ENCODE measurements around the gene PDLIM5. TPM values are rescaled to one million over a fixed set of nuclear protein-coding genes. Genes with fewer than 3 reads are reported as not detected.
"Not testable (repeated sequence)": the region's sequence is repeated elsewhere in the genome, so short reads cannot be mapped to it uniquely, and the experiment has no call there.

Gene PDLIM5
- total RNA-seq, 4 donors from 2014 or later: 90.5 to 148 (median 115) TPM

DNA sequence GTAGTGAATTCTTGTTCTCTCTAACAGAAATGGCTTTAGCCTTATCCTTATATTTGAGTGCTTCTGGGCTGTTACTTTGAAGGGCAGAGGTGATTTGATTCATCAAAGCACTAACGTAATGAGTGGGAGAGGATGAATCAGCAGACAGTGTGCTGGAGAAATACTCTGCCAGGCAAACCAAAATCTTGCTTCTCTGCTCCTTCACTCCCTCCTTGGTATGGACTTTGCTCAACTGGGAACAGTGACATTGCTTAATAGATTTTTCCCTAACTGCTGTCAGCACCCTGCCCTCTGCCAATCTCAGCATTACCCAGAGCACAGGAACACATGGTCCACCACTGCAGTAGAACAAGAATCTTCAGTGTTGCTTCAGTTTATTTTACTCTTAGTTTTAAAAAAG lies 56.0 kb downstream of the PDLIM5 start:
- no peaks in the 10 kb centered on the region for H3K36me3 ChIP-seq
- H3K4me3 ChIP-seq: no peak overlapping the region
- WGBS: 13% methylated on average over 1 of the region's 1 CpG
- TF ChIP-seq POLR2AphosphoS5 (IDR thresholded peaks at IDR 0.05) (peak in 2 of 3 donors; percentile 78 to 79), POLR2A (IDR thresholded peaks at IDR 0.05) (no peak)
- DNase-seq (ENCODE audit: low spot score in 2 of 2): peak in 1 of 2 donors; percentile 66
- no peaks in the 10 kb centered on the region for H3K27me3 ChIP-seq
- H3K27ac ChIP-seq: peak overlapping the region; percentile 46
- H3K4me1 ChIP-seq: peaks cover 26% of the 10 kb centered on the region
- no peaks in the 10 kb centered on the region for H3K9me3 ChIP-seq

DNA sequence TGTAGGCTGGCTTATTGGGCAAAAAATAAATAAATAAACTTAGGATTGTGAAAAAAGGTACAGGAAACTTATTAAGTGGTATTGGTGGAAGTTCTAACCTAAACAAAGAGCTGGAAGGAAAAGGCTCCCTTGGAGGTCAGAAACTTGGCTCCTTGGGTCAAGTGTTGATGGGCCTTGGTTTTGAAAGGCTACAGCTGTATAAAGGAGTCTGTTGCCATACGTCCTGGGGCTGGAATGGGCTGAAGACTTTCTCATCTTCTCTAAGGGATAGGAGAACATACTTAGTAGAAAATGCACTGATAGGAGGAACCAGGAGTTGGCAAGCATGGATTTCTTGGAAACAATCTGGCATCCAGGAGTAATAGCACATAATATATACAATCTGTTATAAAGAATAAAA lies 56.6 kb downstream of the PDLIM5 start:
- no peak for TF ChIP-seq POLR2AphosphoS5 (IDR thresholded peaks at IDR 0.05)
- TF ChIP-seq, protein P1, sequence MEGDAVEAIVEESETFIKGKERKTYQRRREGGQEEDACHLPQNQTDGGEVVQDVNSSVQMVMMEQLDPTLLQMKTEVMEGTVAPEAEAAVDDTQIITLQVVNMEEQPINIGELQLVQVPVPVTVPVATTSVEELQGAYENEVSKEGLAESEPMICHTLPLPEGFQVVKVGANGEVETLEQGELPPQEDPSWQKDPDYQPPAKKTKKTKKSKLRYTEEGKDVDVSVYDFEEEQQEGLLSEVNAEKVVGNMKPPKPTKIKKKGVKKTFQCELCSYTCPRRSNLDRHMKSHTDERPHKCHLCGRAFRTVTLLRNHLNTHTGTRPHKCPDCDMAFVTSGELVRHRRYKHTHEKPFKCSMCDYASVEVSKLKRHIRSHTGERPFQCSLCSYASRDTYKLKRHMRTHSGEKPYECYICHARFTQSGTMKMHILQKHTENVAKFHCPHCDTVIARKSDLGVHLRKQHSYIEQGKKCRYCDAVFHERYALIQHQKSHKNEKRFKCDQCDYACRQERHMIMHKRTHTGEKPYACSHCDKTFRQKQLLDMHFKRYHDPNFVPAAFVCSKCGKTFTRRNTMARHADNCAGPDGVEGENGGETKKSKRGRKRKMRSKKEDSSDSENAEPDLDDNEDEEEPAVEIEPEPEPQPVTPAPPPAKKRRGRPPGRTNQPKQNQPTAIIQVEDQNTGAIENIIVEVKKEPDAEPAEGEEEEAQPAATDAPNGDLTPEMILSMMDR (IDR thresholded peaks at IDR 0.05): no peak
- TF ChIP-seq POLR2A (IDR thresholded peaks at IDR 0.05): no peak
- no peak for TF ChIP-seq EP300 (IDR thresholded peaks at IDR 0.05)
- Histone ChIP-seq H3K36me3 (no peaks in the 10 kb centered on the region), H3K27me3 (no peaks in the 10 kb centered on the region), H3K27ac (peak overlapping the region; percentile 57), H3K4me1 (peaks cover 26% of the 10 kb centered on the region), H3K4me3 (no peak overlapping the region), H3K9me3 (no peaks in the 10 kb centered on the region)
- DNase-seq (ENCODE audit: low spot score in 2 of 2): no peak
- 37% methylated on average over 1 of the region's 1 CpG for WGBS

DNA sequence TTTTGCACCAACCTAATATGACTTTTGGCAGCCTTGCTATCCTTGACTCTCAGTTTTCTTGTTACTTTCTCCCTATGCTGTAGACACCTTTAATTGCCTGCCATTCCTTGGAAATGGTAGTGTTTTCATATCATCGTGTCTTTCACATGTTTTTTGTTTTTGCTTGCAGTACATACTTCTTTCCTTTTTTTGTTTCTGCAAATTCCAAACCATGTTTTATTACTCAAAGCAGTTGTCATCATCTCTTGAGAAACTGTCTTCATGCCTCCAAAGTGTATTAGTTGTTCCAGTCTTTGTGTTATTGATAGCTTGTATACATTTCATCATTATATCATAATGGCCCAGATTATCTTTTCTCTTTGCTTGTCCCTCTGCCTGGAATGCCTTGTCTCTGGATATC lies 57.1 kb downstream of the PDLIM5 start:
- H3K4me3 ChIP-seq: no peak overlapping the region
- peak overlapping the region; percentile 57 for H3K27ac ChIP-seq
- DNase-seq (ENCODE audit: low spot score in 2 of 2): no peak
- TF ChIP-seq EP300 (IDR thresholded peaks at IDR 0.05): no peak
- no peak for TF ChIP-seq POLR2A (IDR thresholded peaks at IDR 0.05)
- TF ChIP-seq, protein P1 (IDR thresholded peaks at IDR 0.05): no peak
- no peaks in the 10 kb centered on the region for H3K36me3 ChIP-seq
- H3K4me1 ChIP-seq: peaks cover 26% of the 10 kb centered on the region
- no peaks in the 10 kb centered on the region for H3K9me3 ChIP-seq
- 23% methylated on average over 1 of the region's 1 CpG for WGBS
- H3K27me3 ChIP-seq: no peaks in the 10 kb centered on the region

DNA sequence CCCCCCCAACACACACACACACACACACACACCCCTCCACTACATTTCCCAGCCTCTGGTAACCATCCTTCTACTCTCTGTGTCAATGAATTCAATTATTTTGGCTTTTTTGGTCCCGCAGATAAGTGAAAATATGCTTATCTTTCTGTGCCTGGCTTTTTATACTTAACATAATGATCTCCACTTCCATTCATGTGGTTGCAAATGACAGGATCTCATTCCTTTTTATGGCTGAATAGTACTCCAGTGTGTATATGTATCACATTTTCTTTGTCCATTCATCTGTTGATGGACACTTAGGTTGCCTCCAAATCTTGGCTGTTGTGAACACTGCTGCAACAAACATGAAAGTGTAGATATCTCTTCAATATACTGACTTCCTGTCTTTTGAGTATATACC lies 59.8 kb downstream of the PDLIM5 start:
- Histone ChIP-seq H3K9me3 (no peaks in the 10 kb centered on the region), H3K36me3 (no peaks in the 10 kb centered on the region), H3K27ac (no peak overlapping the region), H3K4me1 (peaks cover 24% of the 10 kb centered on the region), H3K4me3 (no peak overlapping the region), H3K27me3 (no peaks in the 10 kb centered on the region)
- 100% methylated on average over 1 of the region's 1 CpG for WGBS
- TF ChIP-seq EP300 (IDR thresholded peaks at IDR 0.05) (no peak), POLR2AphosphoS5 (IDR thresholded peaks at IDR 0.05) (no peak), POLR2A (IDR thresholded peaks at IDR 0.05) (no peak)
- TF ChIP-seq, protein P1 (IDR thresholded peaks at IDR 0.05): no peak
- DNase-seq (ENCODE audit: low spot score in 2 of 2): no peak

DNA sequence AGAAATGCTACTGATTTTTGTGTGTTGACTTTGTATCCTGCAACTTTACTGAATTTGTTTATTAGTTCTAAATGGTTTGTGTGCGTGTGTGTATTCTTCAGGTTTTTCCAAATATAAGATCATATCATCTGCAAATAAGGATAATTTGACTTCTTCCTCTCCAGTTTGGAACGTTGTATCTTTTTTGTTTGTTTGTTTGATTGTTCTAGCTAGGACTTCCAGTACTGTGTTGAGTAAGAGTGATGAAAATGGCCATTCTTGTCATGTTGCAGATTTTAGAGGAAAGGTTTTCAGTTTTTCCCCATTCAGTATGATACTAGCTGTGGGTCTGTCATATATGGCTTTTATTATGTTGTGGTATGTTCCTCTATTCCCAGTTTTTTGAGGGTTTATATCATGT lies 61.8 kb downstream of the PDLIM5 start:
- not testable (repeated sequence) for H3K4me3 ChIP-seq; H3K9me3 ChIP-seq; H3K27ac ChIP-seq; H3K27me3 ChIP-seq; H3K36me3 ChIP-seq; DNase-seq (ENCODE audit: low spot score in 2 of 2); H3K4me1 ChIP-seq
- 95% methylated on average over 2 of the region's 2 CpGs for WGBS

DNA sequence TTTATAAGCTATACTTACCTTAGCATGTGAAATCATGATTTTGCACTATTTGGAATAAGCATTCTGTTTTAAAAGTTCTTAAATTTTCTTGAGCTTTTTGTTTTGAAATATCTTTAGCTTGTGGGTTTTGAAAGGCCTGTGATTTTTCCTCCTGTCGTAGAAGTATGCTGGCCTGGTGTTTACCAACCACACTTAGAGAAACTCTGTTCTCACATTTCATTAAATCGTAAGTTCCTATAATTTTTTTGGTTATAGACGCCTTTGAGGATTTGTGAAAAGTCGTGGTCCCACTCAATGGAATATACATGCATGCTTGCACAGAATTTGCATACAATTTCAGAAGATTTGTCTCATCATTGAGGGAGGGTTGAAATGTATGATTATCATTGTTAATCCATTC lies 63.6 kb downstream of the PDLIM5 start:
- TF ChIP-seq POLR2A (IDR thresholded peaks at IDR 0.05): no peak
- TF ChIP-seq EP300 (IDR thresholded peaks at IDR 0.05): no peak
- TF ChIP-seq POLR2AphosphoS5 (IDR thresholded peaks at IDR 0.05): no peak
- TF ChIP-seq, protein P1 (IDR thresholded peaks at IDR 0.05): no peak
- DNase-seq (ENCODE audit: low spot score in 2 of 2): no peak
- Histone ChIP-seq H3K4me1 (peaks cover 14% of the 10 kb centered on the region), H3K27ac (no peak overlapping the region), H3K36me3 (no peaks in the 10 kb centered on the region), H3K27me3 (no peaks in the 10 kb centered on the region), H3K9me3 (no peaks in the 10 kb centered on the region), H3K4me3 (no peak overlapping the region)
- WGBS: 97% methylated on average over 4 of the region's 4 CpGs

Data from suprapubic skin (tissue), 4 donors.